DOHH2 (cell line): ENCODE results near the gene TTC13.

ENCODE experiments used
- EZH2phosphoT487 ChIP-seq: fragments of 200-600 bp; sonication (generic); IDR thresholded peaks from 2 replicates; pipeline ENCODE4 v1.6.1; 2017; ENCODE audit warnings: borderline replicate concordance, mild to moderate bottlenecking, antibody characterized with exemption, low read length, moderate library complexity, mixed read lengths
- TF ChIP-seq, protein P1 (sequence below): fragments of 200-600 bp; sonication (generic); IDR thresholded peaks from one replicate; pipeline ENCODE4 v1.5.1; 2014; ENCODE audit warnings: antibody characterized with exemption, mild to moderate bottlenecking, low read depth, low read length; ENCODE audit not compliant: poor library complexity, severe bottlenecking

DNA sequence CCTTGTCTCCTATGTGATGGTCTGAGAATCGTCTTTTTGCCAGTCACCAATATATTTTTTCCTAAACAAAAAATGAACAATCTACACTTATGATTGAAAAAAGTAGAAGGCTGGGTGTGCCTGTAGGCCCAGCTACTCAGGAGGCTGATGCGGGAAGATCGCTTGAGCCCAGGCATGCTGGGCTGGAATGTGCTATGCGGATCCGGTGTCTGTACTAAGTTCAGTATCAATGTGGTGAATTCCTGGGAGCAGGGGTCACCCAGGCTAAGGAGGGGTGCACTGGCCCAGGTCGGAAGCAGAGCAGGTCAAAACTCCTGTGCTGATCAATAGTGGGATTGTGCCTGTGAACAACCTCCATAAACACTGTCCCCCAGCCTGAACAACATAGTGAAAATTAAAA lies 84.6 kb downstream of the TTC13 start:
- TF ChIP-seq, protein P1, sequence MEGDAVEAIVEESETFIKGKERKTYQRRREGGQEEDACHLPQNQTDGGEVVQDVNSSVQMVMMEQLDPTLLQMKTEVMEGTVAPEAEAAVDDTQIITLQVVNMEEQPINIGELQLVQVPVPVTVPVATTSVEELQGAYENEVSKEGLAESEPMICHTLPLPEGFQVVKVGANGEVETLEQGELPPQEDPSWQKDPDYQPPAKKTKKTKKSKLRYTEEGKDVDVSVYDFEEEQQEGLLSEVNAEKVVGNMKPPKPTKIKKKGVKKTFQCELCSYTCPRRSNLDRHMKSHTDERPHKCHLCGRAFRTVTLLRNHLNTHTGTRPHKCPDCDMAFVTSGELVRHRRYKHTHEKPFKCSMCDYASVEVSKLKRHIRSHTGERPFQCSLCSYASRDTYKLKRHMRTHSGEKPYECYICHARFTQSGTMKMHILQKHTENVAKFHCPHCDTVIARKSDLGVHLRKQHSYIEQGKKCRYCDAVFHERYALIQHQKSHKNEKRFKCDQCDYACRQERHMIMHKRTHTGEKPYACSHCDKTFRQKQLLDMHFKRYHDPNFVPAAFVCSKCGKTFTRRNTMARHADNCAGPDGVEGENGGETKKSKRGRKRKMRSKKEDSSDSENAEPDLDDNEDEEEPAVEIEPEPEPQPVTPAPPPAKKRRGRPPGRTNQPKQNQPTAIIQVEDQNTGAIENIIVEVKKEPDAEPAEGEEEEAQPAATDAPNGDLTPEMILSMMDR = no peak
- TF ChIP-seq EZH2phosphoT487 = no peak
